Osteoblast (primary cell): ENCODE data around the gene ILF2. TPM values are rescaled to one million over a fixed set of nuclear protein-coding genes. Genes with fewer than 3 reads are reported as not detected.

Experiments
- DNase-seq: peaks from one replicate; pipeline ENCODE4 v3.0.0; 2011; ENCODE audit warnings: low spot score, mixed read lengths; ENCODE audit not compliant: insufficient read length; ENCODE audit errors: missing footprints
- H2AFZ ChIP-seq: 2 replicates; pipeline ENCODE4 v1.6.0; 2011; ENCODE audit warnings: mild to moderate bottlenecking, low read length
- H3K27ac ChIP-seq: 2 replicates; pipeline ENCODE4 v1.5.1; 2011; ENCODE audit warnings: mild to moderate bottlenecking, low read depth, low read length, moderate library complexity
- H3K27me3 ChIP-seq: 2 replicates; pipeline ENCODE4 v1.6.0; 2012; ENCODE audit warnings: mild to moderate bottlenecking, control low read depth, inconsistent platforms, low read length, moderate library complexity; ENCODE audit not compliant: insufficient read depth
- H3K36me3 ChIP-seq: 2 replicates; pipeline ENCODE4 v1.5.1; 2011; ENCODE audit warnings: mild to moderate bottlenecking, low read length, control low read depth, moderate library complexity; ENCODE audit not compliant: insufficient read depth
- H3K4me1 ChIP-seq: 2 replicates; pipeline ENCODE4 v1.5.1; 2011; ENCODE audit warnings: mild to moderate bottlenecking, low read length, control low read depth, moderate library complexity; ENCODE audit not compliant: insufficient read depth
- H3K4me2 ChIP-seq: 2 replicates; pipeline ENCODE4 v1.6.0; 2011; ENCODE audit warnings: mild to moderate bottlenecking, low read length; ENCODE audit not compliant: insufficient read depth
- H3K4me3 ChIP-seq: fragments of 200-600 bp; sonication (generic); 3 replicates; pipeline ENCODE4 v1.5.1; 2012; ENCODE audit warnings: mild to moderate bottlenecking, low read length, inconsistent platforms; ENCODE audit not compliant: insufficient read depth
- H3K79me2 ChIP-seq: 2 replicates; pipeline ENCODE4 v1.6.0; 2012; ENCODE audit warnings: mild to moderate bottlenecking, low read length, control low read depth, inconsistent platforms; ENCODE audit not compliant: insufficient read depth
- H3K9me3 ChIP-seq: 2 replicates; pipeline ENCODE4 v1.5.1; 2011; ENCODE audit warnings: low read depth, low read length, control low read depth
- H4K20me1 ChIP-seq: 2 replicates; pipeline ENCODE4 v1.6.0; 2012; ENCODE audit warnings: mild to moderate bottlenecking, low read length, control low read depth; ENCODE audit not compliant: insufficient read depth
- total RNA-seq: library from RNA; depleted of rRNA; stranded (reverse); fragments of >200 nt; gene quantifications from 2 replicates; pipeline ENCODE4 v1.2.3, GENCODE V29; 2012
- TF ChIP-seq, protein P1 (sequence below): IDR thresholded peaks from 2 replicates; pipeline ENCODE4 v1.5.1; 2011; ENCODE audit warnings: mild to moderate bottlenecking, low read depth, low read length, moderate library complexity; ENCODE audit errors: extremely low read depth

ILF2 gene
- total RNA-seq, 1 donor, result 130 TPM

DNA sequence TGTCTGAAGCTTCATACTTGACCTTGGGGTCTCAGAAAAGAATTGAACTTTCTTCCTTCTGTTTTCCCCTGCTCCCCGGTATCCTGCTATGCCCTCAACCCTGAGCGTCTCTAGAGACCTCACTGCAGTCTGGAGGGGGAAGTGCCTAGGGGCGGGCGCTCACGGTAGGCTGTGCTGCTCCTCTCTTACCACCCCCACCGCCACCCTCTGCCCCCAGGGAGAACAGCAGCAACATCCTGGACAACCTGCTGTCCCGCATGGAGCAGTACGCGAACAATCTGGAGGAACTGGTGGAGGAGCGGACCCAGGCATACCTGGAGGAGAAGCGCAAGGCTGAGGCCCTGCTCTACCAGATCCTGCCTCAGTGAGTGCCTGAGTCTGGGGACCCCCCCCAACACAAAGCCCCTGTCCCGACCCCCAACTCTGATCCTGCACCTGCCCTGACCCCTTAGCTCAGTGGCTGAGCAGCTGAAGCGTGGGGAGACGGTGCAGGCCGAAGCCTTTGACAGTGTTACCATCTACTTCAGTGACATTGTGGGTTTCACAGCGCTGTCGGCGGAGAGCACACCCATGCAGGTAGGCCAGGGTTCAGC is 18.0 kb upstream of the ILF2 start:
- H3K4me1 ChIP-seq, result no peaks in the 10 kb centered on the region
- no peak overlapping the region for H3K4me2 ChIP-seq
- peak; percentile 19 for DNase-seq

DNA sequence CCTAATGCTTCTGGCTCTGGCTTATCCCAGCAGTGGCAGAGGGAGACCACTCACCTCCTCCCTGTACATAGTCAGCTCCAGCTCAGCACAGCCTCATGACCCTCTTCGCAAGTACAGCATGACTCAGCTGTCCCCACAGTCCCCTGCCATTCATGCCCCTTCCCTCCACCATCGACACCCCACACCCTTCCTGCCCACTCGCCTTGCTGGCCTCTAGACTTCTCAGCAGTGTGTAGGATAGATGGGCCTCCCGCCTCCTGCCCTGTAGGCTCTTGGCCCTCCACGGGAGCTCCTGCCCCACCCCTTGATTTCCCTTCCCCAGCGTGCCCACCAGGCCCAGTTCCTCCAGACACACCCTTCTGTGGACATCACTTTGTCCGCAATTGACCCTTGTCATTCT is 17.5 kb upstream of the ILF2 start:
- Histone ChIP-seq H3K27ac (no peak overlapping the region), H3K36me3 (no peaks in the 10 kb centered on the region), H3K9me3 (no peaks in the 10 kb centered on the region), H3K4me2 (no peak overlapping the region), H3K79me2 (no peaks in the 10 kb centered on the region), H3K27me3 (peaks cover 6% of the 10 kb centered on the region), H4K20me1 (no peaks in the 10 kb centered on the region), H3K4me1 (no peaks in the 10 kb centered on the region), H3K4me3 (no peak overlapping the region), H2AFZ (no peak overlapping the region)
- TF ChIP-seq, protein P1, sequence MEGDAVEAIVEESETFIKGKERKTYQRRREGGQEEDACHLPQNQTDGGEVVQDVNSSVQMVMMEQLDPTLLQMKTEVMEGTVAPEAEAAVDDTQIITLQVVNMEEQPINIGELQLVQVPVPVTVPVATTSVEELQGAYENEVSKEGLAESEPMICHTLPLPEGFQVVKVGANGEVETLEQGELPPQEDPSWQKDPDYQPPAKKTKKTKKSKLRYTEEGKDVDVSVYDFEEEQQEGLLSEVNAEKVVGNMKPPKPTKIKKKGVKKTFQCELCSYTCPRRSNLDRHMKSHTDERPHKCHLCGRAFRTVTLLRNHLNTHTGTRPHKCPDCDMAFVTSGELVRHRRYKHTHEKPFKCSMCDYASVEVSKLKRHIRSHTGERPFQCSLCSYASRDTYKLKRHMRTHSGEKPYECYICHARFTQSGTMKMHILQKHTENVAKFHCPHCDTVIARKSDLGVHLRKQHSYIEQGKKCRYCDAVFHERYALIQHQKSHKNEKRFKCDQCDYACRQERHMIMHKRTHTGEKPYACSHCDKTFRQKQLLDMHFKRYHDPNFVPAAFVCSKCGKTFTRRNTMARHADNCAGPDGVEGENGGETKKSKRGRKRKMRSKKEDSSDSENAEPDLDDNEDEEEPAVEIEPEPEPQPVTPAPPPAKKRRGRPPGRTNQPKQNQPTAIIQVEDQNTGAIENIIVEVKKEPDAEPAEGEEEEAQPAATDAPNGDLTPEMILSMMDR, result no peak
- DNase-seq, result peak; percentile 75

More for the DNA sequence above, 18.0 kb upstream of the ILF2 start:
- Histone ChIP-seq H3K4me3 (no peak overlapping the region), H4K20me1 (no peaks in the 10 kb centered on the region), H3K9me3 (no peaks in the 10 kb centered on the region), H3K27me3 (peaks cover 6% of the 10 kb centered on the region), H3K27ac (no peak overlapping the region), H3K79me2 (no peaks in the 10 kb centered on the region), H3K36me3 (no peaks in the 10 kb centered on the region), H2AFZ (no peak overlapping the region)
- TF ChIP-seq, protein P1, result no peak

- TF ChIP-seq, protein P1, result no peak
These were observed 16.7 kb upstream of the ILF2 start for GRCh38 chr1:153687346-153688125.

More at GRCh38 chr1:153687346-153688125, 16.7 kb upstream of the ILF2 start:
- DNase-seq, result peak; percentile 87
- no peak overlapping the region for H2AFZ ChIP-seq
- H3K9me3 ChIP-seq, result no peaks in the 10 kb centered on the region
- H3K36me3 ChIP-seq, result no peaks in the 10 kb centered on the region
- H3K4me2 ChIP-seq, result no peak overlapping the region
- no peaks in the 10 kb centered on the region for H3K79me2 ChIP-seq
- H4K20me1 ChIP-seq, result no peaks in the 10 kb centered on the region
- H3K27me3 ChIP-seq, result peaks cover 7% of the 10 kb centered on the region
- H3K4me3 ChIP-seq, result no peak overlapping the region
- H3K4me1 ChIP-seq, result no peaks in the 10 kb centered on the region
- H3K27ac ChIP-seq, result no peak overlapping the region
